ENCODE results near the gene SLC4A1. TPM values are rescaled to one million over a fixed set of nuclear protein-coding genes. Genes with fewer than 3 reads are reported as not detected.

Gene SLC4A1
- total and polyA plus RNA-seq, 2 of the 13 experiments (the other 11 are each of a cell fraction or from before 2014, with no cell fraction given), result not detected

DNA sequence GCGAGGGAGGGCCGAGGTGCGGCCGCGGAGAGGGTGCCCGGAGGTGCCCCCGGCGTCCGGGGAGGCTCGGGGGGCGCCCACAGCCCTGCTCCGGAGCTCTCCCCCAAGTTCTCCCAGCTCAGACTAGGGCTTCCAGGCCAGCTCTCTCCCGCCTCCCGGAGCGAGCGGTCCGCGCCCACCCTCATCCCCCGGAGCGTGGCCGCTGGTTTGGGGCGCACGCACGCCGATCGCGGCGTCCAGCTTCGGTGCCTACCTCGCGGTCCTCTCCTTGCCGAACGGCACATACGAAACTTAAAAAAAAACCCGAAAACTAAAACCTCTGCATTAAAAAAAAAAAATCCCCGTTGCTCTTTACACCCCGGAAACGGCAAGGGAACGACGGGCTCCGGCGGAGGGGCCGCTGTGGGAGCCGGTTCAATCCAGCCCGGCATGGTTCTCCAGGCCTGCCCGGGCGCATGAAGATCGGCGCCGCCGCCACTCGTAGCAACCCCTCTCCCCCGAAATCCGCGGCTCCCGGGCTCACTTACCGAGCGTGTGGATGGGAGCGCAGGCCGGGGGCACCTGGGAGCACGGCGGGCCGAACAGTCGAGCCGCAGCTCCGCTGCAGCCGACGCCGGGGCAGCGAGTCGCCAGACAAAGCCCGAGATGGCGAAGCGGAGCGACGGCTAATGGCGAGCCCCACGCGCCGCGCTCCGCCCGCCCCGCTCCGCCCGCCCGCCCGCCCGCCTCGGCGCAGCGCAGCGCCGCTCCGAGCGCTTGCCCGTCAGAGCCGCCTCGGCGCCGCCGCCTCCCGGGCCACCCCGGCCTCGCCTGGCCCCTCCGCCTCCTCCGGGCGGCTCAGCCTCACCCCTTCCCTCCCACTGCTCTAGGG, 47.5 kb downstream of the SLC4A1 start:
- peaks cover 28% of the 10 kb centered on the region for H3K79me2 ChIP-seq (ENCODE audit: insufficient read depth, low read length)
- no peak overlapping the region for H2AFZ ChIP-seq (ENCODE audit: low read length)
- intact Hi-C loops (cut with micrococcal nuclease; ENCODE audit: unreplicated experiment), result no loop called here
- H3K27me3 ChIP-seq (ENCODE audit: control insufficient read depth in 1 of 2, insufficient read depth in 2 of 2, low read length in 2 of 2), result no peaks in the 10 kb centered on the region; a peak in 1 of 5 replicates
- FAIRE-seq (no peak), ATAC-seq (peak; percentile 12), DNase-seq (ENCODE audit: low spot score) (no peak)
- peak overlapping the region; percentile 95 for H3K4me2 ChIP-seq (ENCODE audit: low read depth, low read length)
- H3K27ac ChIP-seq (ENCODE audit: extremely low read length, insufficient read depth, low read length), result peak overlapping the region; percentile 89
- under 1% methylated on average over 61 of the region's 108 CpGs for WGBS (ENCODE audit: low lambda C conversion rate)
- POLR2A ChIA-PET, result interaction anchor here (0.7 to 3.9 kb wide), 19 partner anchors 14 to 283 kb away, joined by 3 to 25 read pairs (median 4); partner anchors contain the start of genes ATXN7L3, FAM171A2, G6PC3 and GPATCH8
- H3K36me3 ChIP-seq (replicated peaks in 1 of 2; ENCODE audit: control insufficient read depth in 1 of 2, insufficient read depth in 2 of 2, low read length in 2 of 2), result peaks cover 12 to 16% of the 10 kb centered on the region in 2 experiments
- H3K4me1 ChIP-seq (ENCODE audit: insufficient read depth, low read length), result peaks cover 34% of the 10 kb centered on the region
- BruUV-seq (replicated peaks), result TSS peak; percentile 49
- no peaks in the 10 kb centered on the region for H3K9me3 ChIP-seq (ENCODE audit: low read length)
- H3K4me3 ChIP-seq (replicated peaks in 1 of 3; ENCODE audit: insufficient read depth in 1 of 3, low read depth in 2 of 3, low read length in 3 of 3), result peak overlapping the region; percentile 88 to 99 (median 98)
- in situ Hi-C loops (cut with HindIII; ENCODE audit: extremely low pct_ligation_motif_present, low pct_unique_long_range_greater_than_20kb), result loop anchor here (5.0 kb wide), 1 partner anchor 107 kb away; no protein-coding TSS in a partner anchor
- peak overlapping the region; percentile 90 for H3K9ac ChIP-seq (ENCODE audit: insufficient read depth, low read depth, low read length)
- H4K20me1 ChIP-seq (ENCODE audit: insufficient read depth, low read length), result no peaks in the 10 kb centered on the region; the same call in 1 of the 2 replicates
- CTCF ChIA-PET (ENCODE audit: low intra/inter-chr PET ratio, low total read pairs), result no interaction called here
- TF ChIP-seq, protein P1, sequence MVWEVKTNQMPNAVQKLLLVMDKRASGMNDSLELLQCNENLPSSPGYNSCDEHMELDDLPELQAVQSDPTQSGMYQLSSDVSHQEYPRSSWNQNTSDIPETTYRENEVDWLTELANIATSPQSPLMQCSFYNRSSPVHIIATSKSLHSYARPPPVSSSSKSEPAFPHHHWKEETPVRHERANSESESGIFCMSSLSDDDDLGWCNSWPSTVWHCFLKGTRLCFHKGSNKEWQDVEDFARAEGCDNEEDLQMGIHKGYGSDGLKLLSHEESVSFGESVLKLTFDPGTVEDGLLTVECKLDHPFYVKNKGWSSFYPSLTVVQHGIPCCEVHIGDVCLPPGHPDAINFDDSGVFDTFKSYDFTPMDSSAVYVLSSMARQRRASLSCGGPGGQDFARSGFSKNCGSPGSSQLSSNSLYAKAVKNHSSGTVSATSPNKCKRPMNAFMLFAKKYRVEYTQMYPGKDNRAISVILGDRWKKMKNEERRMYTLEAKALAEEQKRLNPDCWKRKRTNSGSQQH (CRISPR knock-in tag; IDR thresholded peaks at IDR 0.05; ENCODE audit: low read depth), result 0 out of 2 replicates have a peak, but pooled peaks have one; percentile 73
- TF ChIP-seq BRCA1 (CRISPR knock-in tag; IDR thresholded peaks at IDR 0.05) (no peak), ZNF549 (CRISPR knock-in tag; IDR thresholded peaks at IDR 0.05) (peak; percentile 67; the same call in 1 of the 2 replicates), AGO2 (optimal IDR thresholded peaks at IDR 0.05; ENCODE audit: low read depth, low read length) (peak; percentile 95), CCDC6 (CRISPR knock-in tag; IDR thresholded peaks at IDR 0.05) (no peak), PHF8 (CRISPR knock-in tag; IDR thresholded peaks at IDR 0.05) (peak; percentile 79), MEIS1 (CRISPR knock-in tag; IDR thresholded peaks at IDR 0.05; ENCODE audit: borderline replicate concordance) (no peak), ZNF781 (CRISPR knock-in tag; IDR thresholded peaks at IDR 0.05; ENCODE audit: borderline replicate concordance, not compliant biosample characterization) (peak; percentile 27), ARHGAP35 (CRISPR knock-in tag; IDR thresholded peaks at IDR 0.05; ENCODE audit: borderline replicate concordance) (no peak)
- TF ChIP-seq, protein P2, sequence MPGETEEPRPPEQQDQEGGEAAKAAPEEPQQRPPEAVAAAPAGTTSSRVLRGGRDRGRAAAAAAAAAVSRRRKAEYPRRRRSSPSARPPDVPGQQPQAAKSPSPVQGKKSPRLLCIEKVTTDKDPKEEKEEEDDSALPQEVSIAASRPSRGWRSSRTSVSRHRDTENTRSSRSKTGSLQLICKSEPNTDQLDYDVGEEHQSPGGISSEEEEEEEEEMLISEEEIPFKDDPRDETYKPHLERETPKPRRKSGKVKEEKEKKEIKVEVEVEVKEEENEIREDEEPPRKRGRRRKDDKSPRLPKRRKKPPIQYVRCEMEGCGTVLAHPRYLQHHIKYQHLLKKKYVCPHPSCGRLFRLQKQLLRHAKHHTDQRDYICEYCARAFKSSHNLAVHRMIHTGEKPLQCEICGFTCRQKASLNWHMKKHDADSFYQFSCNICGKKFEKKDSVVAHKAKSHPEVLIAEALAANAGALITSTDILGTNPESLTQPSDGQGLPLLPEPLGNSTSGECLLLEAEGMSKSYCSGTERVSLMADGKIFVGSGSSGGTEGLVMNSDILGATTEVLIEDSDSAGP (CRISPR knock-in tag; IDR thresholded peaks at IDR 0.05; ENCODE audit: borderline replicate concordance), result no peak; the same call in 1 of the 2 replicates
- TF ChIP-seq, protein P3, sequence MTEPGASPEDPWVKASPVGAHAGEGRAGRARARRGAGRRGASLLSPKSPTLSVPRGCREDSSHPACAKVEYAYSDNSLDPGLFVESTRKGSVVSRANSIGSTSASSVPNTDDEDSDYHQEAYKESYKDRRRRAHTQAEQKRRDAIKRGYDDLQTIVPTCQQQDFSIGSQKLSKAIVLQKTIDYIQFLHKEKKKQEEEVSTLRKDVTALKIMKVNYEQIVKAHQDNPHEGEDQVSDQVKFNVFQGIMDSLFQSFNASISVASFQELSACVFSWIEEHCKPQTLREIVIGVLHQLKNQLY (CRISPR knock-in tag; IDR thresholded peaks at IDR 0.05), result no peak
- TF ChIP-seq, protein P4, sequence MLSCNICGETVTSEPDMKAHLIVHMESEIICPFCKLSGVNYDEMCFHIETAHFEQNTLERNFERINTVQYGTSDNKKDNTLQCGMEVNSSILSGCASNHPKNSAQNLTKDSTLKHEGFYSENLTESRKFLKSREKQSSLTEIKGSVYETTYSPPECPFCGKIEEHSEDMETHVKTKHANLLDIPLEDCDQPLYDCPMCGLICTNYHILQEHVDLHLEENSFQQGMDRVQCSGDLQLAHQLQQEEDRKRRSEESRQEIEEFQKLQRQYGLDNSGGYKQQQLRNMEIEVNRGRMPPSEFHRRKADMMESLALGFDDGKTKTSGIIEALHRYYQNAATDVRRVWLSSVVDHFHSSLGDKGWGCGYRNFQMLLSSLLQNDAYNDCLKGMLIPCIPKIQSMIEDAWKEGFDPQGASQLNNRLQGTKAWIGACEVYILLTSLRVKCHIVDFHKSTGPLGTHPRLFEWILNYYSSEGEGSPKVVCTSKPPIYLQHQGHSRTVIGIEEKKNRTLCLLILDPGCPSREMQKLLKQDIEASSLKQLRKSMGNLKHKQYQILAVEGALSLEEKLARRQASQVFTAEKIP (CRISPR knock-in tag; IDR thresholded peaks at IDR 0.05; ENCODE audit: borderline replicate concordance), result no peak
- TF ChIP-seq, protein P5, sequence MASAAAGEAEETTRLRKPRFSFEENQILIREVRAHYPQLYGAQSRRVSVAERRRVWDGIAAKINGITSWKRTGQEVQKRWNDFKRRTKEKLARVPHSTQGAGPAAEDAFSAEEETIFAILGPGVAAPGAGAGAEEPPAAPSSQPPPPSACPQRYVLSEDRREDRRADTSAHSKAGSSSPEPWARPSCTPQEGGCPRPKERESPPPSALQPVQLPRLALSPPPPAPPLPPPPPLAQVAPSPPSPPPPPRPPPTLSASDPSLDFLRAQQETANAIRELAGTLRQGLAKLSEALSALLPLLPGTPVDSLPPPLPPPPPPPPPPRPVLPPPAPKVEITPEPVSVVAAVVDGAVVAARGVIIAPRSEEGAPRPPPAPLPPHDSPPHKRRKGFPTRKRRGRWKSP (CRISPR knock-in tag; IDR thresholded peaks at IDR 0.05), result peak; percentile 59
- TF ChIP-seq, protein P6, sequence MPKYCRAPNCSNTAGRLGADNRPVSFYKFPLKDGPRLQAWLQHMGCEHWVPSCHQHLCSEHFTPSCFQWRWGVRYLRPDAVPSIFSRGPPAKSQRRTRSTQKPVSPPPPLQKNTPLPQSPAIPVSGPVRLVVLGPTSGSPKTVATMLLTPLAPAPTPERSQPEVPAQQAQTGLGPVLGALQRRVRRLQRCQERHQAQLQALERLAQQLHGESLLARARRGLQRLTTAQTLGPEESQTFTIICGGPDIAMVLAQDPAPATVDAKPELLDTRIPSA (CRISPR knock-in tag; IDR thresholded peaks at IDR 0.05; ENCODE audit: borderline replicate concordance), result no peak
